ENCODE measurements around the gene PRKCD.

The PRKCD gene

DNA sequence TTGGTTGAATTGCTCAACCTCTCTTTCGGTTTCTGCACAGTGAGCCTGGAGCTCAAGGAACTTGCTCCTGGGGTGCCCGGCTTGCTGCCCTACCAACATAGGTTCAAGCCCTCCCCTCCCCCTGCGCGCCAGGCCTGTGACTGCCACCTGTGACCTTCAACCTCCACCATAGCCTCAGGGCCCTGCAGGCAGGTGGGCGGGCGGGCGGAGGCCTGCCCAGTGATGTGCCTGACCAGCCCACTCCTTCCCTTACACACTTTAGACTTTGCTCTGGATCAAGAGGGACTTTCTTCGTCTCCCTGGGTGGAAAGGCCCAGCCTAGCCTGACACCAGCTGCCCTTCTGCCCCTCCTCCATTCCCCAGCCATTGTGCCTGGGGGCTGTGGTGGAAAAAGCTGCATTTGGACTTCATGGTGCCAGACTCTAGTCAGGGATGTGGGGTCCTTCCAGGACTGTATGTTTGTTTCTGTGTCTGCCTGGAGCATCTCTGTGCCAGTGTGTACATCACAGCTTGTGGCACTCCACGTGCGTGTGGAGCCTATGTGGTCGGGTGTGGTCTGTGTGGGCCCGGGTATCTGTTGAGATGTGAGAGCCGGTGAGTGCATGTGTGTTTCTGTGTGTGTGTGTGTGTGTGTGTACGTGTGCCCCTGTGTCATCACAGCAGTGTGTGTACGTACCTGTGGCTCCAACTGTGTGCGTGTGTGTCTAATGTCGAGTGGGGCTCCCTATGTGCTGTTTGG is 9.5 kb downstream of the PRKCD start:
- no peak for DNase-seq (ENCODE audit: low read depth)

DNA sequence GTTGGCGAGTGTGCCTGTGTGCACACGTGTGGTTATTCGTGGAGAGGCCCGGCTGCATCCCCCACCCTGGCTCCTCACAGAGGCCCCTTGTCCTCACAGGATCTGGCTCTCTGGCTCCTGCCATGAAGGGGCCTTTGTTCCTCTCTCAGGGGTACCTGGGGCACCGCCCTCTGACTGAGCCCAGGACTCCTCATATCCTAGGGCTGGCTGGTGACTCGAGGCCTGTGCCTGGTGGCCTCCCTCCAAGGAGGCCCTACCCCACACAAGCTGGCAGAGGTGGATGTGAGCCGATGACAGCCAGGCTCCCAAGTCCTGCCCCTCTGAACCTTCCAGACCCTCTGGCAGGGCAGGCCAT is 10.0 kb downstream of the PRKCD start:
- no peak for DNase-seq (ENCODE audit: low read depth)

DNA sequence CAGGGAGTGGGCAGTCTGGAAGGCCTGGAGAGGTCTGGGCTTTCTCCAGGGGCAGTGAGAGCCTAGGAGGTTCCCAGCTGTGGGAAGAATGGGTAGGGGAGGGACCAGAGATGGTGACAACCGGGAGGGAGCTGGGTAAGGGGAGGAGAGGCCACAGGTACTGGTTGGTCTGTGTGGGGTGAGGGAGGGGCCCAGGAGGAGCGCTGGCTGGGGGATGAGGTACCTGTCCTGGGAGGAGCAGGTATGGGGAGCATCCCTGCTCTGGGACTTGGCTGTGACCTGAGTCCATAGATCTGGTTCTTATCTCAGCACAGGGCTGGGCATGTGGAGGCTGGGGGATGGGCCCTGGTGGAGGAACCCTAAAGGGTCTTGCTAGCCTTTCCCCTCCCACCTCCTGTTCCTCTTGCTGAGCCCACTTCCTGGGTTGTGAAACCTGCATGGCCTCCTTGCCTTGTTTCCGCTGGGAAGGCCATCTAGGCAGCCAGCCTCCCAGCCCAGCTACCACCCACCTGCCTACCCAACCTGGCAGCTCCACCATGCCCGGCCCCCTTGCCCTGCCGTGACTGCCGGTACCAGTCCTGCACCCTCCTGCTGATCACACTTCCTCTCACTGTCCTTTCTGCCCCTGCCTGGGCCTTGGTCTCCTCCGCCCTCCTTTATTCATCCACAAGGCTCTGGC is 11.0 kb downstream of the PRKCD start:
- DNase-seq (ENCODE audit: low read depth): no peak

DNA sequence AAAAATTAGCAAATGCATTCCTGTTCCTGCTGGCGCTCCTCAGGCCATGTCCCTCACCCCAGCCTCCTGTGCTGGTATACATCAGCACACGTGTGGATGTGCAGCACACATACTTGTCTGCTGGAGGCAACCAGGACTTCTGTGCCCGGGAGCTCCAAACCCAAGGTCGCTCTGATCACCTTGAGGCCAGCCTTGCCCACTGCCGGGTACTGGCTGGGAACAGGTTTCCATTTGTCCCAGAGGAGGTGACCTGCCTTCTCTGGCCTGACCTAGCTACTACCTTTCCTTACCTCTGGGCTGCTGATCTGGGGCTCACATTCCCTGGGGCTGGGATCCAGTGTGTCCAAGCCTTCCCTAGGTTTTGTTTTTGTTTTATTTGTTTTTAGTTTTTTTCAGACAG is 12.1 kb downstream of the PRKCD start:
- no peak for DNase-seq (ENCODE audit: low read depth)

DNA sequence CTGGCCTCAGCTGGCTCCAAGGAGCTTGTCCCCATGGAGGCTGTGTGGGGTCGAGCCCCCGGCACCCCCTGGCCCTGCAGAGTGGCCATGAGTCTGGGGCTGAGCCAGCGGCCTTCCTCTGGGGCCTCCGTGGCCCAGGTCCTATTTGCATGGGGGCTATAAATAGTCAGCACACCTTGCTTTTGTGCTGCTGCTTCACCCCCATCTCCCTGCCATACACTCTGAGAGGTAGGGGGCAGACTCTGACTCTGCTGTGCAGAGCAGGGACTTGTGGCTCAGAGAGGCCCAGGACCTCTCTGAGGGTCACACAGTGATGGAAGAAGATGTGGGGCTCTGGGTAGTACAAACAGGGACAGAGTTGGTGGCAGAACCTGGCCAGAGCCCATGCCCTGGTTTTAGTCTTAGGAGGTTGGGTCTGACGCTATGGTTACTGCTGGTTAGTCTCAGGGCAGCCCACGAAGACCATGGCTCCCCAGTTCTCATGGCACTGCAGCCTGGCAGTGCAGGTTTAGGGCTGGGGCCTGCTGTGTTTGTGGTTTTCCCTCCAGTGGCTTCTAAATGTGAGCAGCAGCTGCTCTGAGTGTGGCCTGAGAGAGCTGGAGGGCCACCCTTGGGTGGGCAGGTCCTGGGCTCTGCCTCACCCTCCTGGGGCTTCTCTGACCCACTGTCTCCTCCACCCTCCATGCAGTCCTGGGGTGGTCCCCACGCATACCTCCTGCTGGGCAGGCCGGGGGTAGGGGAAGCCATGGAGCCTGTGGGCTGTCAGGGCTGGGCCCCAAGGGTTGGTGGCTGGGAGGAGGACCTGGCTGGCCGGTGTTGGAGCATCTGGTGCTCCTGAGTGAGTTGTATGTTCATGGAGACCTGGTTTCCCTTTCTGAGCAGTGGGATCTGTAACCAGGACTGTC is 13.6 kb downstream of the PRKCD start:
- DNase-seq (ENCODE audit: low read depth): no peak

DNA sequence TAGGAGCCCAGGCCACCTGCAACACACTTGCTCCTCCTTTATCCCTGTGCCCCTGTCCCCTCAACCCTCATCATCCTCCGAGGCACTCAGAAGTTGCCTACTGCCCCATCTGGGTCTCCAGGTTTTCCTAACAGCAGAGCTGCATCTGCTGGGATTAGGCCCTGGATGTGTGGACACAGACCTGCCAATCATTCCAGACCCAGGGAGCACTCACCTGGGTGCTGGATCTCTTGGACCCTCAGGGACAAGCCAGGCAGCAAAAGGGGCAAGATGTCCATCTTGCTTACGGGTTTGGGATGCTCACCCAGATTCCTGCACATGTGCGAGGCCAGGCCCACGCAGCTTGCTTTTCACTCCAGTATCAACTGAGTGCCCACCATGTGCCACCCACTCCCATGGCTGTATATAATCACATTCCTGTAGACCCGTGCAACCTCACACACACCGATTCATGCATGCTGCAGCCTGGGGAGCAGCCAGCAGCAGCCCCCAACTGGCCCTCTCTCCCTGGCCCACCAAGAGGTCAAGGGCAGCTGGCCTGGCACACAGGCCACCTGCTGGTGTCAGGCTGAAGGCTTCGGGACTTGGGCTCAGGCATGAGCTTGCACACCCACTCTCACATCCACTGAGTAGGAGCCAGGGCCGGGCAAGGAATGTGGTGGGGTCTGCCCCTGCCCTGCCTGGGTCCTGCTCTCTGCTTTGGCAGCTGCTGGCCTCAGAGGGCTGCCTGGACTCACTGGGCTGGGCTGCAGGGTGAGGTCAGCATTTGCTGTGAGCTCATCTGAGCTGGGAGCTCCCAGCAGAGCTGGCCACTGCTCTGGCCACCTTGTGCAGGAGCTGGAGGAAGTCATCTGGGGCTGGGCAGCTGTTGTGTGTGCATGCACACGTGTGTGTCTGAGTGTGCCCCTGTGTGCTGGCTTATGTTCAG is 14.9 kb downstream of the PRKCD start:
- no peak for DNase-seq (ENCODE audit: low read depth)

DNA sequence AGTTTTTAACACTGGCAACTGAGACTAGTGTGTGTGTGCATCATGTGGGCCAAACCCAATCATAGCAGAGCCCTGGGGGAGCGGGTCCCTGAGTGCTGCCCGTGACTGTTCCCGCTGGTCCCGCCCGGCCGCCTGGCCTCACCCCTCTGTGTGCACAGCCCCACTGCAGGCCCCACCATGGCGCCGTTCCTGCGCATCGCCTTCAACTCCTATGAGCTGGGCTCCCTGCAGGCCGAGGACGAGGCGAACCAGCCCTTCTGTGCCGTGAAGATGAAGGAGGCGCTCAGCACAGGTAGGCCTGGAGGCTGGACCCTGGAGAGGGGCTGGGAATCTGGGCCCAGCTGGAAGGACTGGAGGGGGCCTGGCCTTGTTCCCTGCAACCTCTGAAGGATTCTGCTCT is 17.2 kb downstream of the PRKCD start:
- no peak for DNase-seq (ENCODE audit: low read depth)

DNA sequence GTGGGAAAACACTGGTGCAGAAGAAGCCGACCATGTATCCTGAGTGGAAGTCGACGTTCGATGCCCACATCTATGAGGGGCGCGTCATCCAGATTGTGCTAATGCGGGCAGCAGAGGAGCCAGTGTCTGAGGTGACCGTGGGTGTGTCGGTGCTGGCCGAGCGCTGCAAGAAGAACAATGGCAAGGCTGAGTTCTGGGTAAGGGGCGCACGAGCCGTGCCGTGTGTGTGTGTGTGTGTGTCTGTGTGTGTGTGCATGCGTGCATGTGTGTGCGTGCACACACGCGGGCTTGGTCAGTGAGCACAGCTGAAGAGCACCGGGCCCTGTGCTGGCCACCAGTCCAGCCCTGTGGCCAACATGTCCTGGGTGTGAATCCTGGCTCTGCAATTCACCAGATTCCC is 18.6 kb downstream of the PRKCD start:
- no peak for DNase-seq (ENCODE audit: low read depth)

DNA sequence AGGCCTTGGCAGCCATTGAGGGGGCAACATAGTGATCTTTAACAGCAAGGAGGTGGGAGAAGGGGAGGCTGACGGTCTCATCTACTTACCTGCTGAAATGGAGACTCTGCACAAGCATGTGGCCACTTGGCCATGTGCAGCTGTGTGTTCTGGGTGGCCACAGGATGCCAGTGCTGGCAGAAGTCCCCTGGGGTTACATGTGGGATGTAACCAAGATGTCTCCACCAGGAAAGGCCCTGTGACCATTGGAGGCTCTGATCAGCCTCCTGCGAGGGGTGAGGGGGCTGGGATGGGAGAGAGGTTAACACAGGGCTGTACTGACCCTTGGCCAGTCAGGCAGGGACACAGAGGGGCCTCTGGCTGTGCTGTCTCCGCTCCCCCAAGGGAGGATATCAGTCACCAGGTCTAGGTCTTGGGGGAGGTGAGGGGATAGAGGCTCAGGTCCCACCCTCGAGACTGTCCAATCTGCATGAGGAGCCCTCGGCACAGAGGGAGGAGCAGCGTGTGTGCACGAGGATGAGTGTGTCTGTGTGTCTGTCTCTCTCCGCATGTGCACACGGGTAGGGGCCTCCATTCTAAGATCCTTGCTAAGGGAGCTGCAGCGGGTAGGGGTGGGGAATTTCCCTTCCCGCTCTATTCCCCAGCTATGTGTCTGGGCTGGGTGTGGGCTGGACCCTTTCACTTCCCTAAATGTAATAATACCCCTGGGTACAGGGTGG is 19.5 kb downstream of the PRKCD start:
- DNase-seq (ENCODE audit: low read depth): no peak

DNA sequence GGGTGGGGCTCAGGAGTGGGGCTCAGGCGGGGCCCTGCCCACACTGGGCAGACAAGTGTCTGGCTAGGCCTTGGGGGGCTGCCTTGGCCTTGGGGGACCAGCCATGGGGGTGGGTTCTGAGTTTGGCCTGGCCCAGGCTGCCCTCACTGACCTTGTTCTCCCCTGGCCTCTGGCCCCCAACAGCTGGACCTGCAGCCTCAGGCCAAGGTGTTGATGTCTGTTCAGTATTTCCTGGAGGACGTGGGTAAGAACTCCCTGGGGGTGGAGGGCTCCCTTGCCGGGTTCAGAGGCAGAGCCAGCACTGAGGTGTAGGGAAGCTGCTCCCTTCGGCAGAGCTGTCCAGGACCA is 20.0 kb downstream of the PRKCD start:
- no peak for DNase-seq (ENCODE audit: low read depth)

DNA sequence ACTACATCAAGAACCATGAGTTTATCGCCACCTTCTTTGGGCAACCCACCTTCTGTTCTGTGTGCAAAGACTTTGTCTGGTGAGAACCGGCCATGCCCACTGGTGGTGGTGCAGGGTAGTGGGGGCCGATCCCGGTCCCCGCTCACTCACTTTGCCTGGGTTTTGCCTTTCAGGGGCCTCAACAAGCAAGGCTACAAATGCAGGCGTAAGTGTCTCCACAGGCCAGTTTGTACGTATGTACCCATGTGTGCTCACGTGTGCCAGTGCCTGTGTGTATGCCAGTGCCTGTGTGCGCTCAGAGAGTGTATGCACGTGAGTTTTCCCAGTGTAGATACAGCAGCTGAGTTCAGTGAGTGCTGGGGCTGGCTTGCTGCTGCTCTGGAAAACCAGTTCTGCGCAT is 20.5 kb downstream of the PRKCD start:
- no peak for DNase-seq (ENCODE audit: low read depth)

DNA sequence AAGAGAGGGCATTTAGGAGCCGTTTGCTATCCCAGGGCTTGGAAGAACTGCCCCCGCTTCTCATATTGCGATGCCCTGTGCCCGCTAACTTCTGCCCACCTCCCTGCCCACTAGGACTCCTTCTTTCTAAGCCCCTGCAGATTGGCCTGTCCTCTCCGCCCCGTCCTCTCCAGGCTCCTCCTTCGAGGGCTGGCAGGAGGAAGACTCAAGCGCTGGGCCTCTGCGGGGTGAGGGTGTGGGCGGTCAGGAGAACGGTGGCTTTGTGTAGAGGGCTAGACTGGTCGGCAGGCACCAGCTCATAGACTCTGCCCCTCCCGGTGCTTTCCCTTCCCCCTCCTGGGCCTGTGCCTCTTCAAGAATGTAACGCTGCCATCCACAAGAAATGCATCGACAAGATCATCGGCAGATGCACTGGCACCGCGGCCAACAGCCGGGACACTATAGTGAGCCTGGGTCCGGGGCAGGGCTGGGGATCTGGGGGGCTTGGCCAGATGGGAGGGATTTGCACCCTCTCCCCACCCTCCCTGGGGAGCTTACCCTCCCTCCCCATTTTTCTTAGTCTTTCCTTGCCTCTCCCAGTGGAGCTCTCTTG is 21.9 kb downstream of the PRKCD start:
- DNase-seq (ENCODE audit: low read depth): no peak

DNA sequence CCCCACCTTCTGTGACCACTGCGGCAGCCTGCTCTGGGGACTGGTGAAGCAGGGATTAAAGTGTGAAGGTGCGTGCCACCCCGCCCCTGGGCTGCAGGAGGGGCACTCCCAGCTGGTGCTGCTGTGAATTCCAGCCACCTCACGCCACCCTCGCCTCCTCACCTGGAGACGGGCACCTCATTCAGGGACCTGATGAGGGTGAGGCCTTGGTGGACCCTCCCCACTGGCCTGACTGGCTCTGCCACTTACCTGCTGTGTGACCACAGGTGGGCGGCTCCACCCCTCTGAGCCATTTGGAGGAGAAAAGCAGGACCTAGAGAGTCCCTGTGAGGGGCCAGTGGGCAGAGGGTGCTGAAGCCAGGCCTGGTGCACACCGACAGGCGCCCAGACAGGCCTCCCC is 22.5 kb downstream of the PRKCD start:
- DNase-seq (ENCODE audit: low read depth): no peak

DNA sequence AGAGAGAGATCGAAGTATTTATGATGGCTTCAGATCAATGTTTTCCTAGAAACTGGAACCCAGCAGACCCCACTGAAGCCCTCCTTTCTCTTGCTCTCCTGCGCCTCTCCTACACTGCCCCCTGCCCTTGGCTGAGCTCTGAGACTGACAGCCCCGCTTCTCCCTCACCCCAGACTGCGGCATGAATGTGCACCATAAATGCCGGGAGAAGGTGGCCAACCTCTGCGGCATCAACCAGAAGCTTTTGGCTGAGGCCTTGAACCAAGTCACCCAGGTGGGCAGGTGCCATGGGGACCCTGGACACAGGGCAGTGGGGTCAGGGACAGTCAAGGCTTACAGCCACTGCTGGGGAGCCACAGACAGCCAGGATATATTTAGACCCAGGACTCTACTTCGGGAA is 23.7 kb downstream of the PRKCD start:
- DNase-seq (ENCODE audit: low read depth): no peak

DNA sequence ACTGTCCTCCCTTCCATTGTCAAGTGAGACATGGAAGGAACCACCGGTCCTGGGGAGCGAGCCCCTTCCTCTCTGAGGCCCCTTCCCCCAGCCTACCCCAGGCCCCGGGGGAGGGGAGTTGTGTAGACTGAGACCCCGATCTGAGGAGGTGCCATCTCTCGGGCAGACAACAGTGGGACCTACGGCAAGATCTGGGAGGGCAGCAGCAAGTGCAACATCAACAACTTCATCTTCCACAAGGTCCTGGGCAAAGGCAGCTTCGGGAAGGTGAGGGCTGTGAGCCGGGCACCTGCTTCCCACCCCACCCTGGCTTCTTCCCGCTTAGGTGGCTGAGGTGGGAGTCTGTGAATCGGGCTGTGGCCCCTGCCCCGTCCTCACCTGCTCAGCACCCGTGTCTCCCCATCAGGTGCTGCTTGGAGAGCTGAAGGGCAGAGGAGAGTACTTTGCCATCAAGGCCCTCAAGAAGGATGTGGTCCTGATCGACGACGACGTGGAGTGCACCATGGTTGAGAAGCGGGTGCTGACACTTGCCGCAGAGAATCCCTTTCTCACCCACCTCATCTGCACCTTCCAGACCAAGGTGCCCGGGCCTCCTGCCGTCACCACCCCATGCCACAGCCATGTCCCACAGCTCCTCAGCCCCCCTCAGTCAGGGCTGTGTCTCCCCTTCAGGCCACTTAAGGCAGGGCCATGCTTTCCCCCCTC is 24.9 kb downstream of the PRKCD start:
- no peak for DNase-seq (ENCODE audit: low read depth)

DNA sequence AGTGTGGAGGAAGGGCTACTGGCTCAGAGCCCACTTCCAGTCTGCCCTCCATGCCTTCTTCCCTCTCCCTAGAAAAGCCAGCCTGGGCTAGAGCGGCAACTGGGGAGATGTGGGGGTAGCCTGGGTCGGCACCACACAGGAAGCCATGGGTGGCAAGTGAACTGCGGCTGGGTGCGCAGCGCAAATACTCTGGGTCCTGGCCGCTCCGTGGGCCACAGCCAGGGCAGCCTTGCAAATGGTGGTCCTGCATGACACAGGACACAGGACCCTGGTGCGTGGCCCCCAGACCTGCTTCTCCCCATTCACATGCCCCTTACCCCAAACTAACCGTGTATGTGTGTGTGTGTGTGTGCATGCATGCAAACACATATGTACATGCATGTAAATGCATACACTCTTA is 25.7 kb downstream of the PRKCD start:
- no peak for DNase-seq (ENCODE audit: low read depth)

DNA sequence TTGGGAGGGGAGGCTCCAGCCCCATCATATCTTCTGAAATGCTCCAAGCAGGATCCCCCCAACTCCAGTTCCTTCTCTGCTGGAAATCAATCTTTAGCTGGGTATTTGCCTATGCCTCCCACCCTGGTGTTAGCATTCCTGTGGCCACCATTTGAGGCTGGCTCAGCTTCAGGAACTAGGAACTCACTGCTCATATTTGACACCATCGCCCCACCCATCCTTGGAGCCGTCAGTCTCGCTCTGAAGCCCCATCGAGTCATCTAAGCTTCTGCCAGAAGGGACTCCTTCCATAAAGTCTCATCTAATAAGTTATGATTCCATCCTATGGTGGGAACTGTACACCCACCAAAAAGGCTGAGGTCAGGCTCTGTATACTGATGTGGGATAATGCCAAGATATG is 26.4 kb downstream of the PRKCD start:
- DNase-seq (ENCODE audit: low read depth): no peak

DNA sequence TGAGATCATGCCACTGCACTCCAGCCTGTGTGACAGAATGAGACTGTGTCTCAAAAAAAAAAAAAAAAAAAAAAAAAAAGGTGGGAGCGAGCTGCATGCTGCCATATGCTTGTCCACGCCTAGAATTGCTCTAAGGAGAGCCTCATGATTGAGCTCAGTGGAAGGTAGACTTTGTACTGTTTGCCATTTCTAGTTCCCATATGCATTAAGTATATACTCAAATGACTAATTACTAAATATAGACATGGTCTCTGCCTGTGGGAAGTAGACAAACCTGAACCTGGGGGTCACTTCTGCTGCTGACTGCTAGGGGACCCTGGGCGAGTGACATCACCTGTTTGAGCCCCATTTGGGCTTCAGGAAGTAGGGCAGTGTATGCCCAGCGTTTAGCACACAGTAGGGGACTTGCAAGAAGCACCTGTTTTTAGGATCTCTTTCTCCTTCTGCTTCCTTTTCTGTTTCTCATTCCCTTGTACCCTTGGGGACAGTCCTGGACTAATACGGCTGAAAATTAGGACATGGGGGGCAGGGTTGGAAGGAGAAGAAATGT is 27.2 kb downstream of the PRKCD start:
- no peak for DNase-seq (ENCODE audit: low read depth)

DNA sequence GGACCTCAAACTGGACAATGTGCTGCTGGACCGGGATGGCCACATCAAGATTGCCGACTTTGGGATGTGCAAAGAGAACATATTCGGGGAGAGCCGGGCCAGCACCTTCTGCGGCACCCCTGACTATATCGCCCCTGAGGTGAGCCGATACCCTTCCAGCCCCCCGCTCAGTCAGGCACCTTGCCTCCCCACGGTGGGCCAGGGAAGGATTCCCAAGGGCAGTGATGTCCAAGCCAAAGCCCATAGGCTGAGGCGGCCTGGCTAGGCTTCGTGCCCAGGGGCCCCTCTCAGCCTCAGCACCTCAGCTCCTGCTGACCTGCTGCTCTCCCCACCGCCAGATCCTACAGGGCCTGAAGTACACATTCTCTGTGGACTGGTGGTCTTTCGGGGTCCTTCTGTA is 27.7 kb downstream of the PRKCD start:
- no peak for DNase-seq (ENCODE audit: low read depth)

DNA sequence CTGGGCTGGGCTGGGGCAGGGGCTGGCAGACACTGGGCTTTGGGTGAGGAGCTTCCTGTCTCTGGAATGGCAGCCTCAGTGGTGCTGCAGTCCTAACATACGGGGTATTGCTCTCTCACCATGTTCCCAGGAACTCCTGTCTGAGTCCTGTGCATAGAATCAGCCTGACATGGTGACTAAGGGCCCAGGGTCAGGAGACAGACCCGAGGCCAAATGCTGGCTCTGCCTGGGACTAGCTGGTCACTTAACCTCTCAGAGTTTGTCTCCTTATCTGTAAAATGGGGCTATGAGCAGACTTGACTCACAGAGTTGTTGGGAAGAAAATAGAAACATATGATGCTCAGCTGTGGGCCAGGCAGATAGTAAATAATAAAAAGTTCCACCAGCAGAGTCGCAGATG is 28.3 kb downstream of the PRKCD start:
- no peak for DNase-seq (ENCODE audit: low read depth)
